CD4-positive, alpha-beta T cell treated with Interleukin-15 for 1 hour (primary cell): ENCODE data around the gene TMEM186.

ENCODE experiments used
- DNase-seq: peaks from one replicate; pipeline ENCODE4 v3.0.0-alpha.2; 2020

Gene TMEM186

GRCh38 chr16:8768283-8768682 lies 29.2 kb downstream of the TMEM186 start:
- no peak for DNase-seq

- no peak for DNase-seq
Observed at GRCh38 chr16:8767176-8767575, 30.3 kb downstream of the TMEM186 start.

- DNase-seq = no peak
Observed at GRCh38 chr16:8764525-8765250, 32.8 kb downstream of the TMEM186 start.

GRCh38 chr16:8763899-8764298 lies 33.5 kb downstream of the TMEM186 start:
- no peak for DNase-seq

- DNase-seq = no peak
Observed at GRCh38 chr16:8763083-8763482, 34.4 kb downstream of the TMEM186 start.

- no peak for DNase-seq
Observed at GRCh38 chr16:8762254-8762653, 35.2 kb downstream of the TMEM186 start.

- no peak for DNase-seq
Observed at GRCh38 chr16:8761078-8761477, 36.4 kb downstream of the TMEM186 start.

- no peak for DNase-seq
Observed at GRCh38 chr16:8760021-8760420, 37.4 kb downstream of the TMEM186 start.

GRCh38 chr16:8758022-8758421 lies 39.4 kb downstream of the TMEM186 start:
- no peak for DNase-seq

GRCh38 chr16:8756755-8757154 lies 40.7 kb downstream of the TMEM186 start:
- DNase-seq = no peak

- DNase-seq = no peak
Observed at GRCh38 chr16:8753416-8754054, 43.9 kb downstream of the TMEM186 start.

GRCh38 chr16:8752706-8753105 lies 44.7 kb downstream of the TMEM186 start:
- no peak for DNase-seq

GRCh38 chr16:8751481-8752311 lies 45.7 kb downstream of the TMEM186 start:
- DNase-seq = no peak

- peak; percentile 29 for DNase-seq
Observed at GRCh38 chr16:8748944-8749343, 48.5 kb downstream of the TMEM186 start.
